ENCODE data around the gene COL9A2. TPM values are rescaled to one million over a fixed set of nuclear protein-coding genes. Genes with fewer than 3 reads are reported as not detected.

COL9A2 gene
- total RNA-seq, 3 donors from 2014 or later, result 3.4 to 11.2 (median 4.8) TPM

- H3K9me3 ChIP-seq, result no peaks in the 10 kb centered on the region
- ATAC-seq, result no peak
- peak overlapping the region; percentile 73 for H3K4me3 ChIP-seq
- H3K4me1 ChIP-seq (ENCODE audit: low read depth), result peaks cover 8% of the 10 kb centered on the region
- TF ChIP-seq CTCF (IDR thresholded peaks at IDR 0.05), result no peak
- intact Hi-C loops (cut with DNase I, micrococcal nuclease), result loop anchor here in 1 of 2 donors (10.0 kb wide), 1 partner anchor 92 kb away; the partner anchor contains the start of gene RLF
- no peaks in the 10 kb centered on the region for H3K36me3 ChIP-seq (ENCODE audit: low read depth)
- DNase-seq, result no peak
These were observed 60.5 kb downstream of the COL9A2 start for GRCh38 chr1:40256401-40257084.

GRCh38 chr1:40255231-40255630, 61.9 kb downstream of the COL9A2 start:
- Histone ChIP-seq H3K4me1 (ENCODE audit: low read depth) (peaks cover 8% of the 10 kb centered on the region), H3K36me3 (ENCODE audit: low read depth) (no peaks in the 10 kb centered on the region), H3K9me3 (no peaks in the 10 kb centered on the region), H3K4me3 (no peak overlapping the region)
- no peak for TF ChIP-seq CTCF (IDR thresholded peaks at IDR 0.05)
- ATAC-seq (no peak), DNase-seq (no peak)
- intact Hi-C loops (cut with DNase I, micrococcal nuclease), result loop anchor here in 1 of 2 donors (10.0 kb wide), 1 partner anchor 90 kb away; the partner anchor contains the start of gene RLF

GRCh38 chr1:40252601-40253000, 64.5 kb downstream of the COL9A2 start:
- ATAC-seq (no peak), DNase-seq (no peak)
- Histone ChIP-seq H3K4me1 (ENCODE audit: low read depth) (peaks cover 3% of the 10 kb centered on the region), H3K4me3 (no peak overlapping the region), H3K36me3 (ENCODE audit: low read depth) (no peaks in the 10 kb centered on the region), H3K9me3 (no peaks in the 10 kb centered on the region)
- intact Hi-C loops (cut with DNase I, micrococcal nuclease), result loop anchor here in 1 of 2 donors (10.0 kb wide), 1 partner anchor 88 kb away; the partner anchor contains the start of gene RLF
- no peak for TF ChIP-seq CTCF (IDR thresholded peaks at IDR 0.05)

- Histone ChIP-seq H3K4me3 (no peak overlapping the region), H3K36me3 (ENCODE audit: low read depth) (no peaks in the 10 kb centered on the region), H3K9me3 (no peaks in the 10 kb centered on the region), H3K4me1 (ENCODE audit: low read depth) (no peaks in the 10 kb centered on the region)
- no peak for ATAC-seq
- no peak for TF ChIP-seq CTCF (IDR thresholded peaks at IDR 0.05)
- intact Hi-C loops (cut with DNase I, micrococcal nuclease), result loop anchor here in 1 of 2 donors (10.0 kb wide), 1 partner anchor 87 kb away; the partner anchor contains the start of gene RLF
- no peak for DNase-seq
These were observed 65.6 kb downstream of the COL9A2 start for GRCh38 chr1:40251456-40251855.

Other genes starting within 250 kb of the COL9A2 start
- gene PPT1, start 220.0 kb downstream of the COL9A2 start, total RNA-seq, result 10 to 100 TPM; 16.7 to 63.1 (median 39.1) TPM
- 10 to 100 TPM; 11.0 to 21.8 (median 12.2) TPM for gene RLF, start 155.9 kb downstream of the COL9A2 start, total RNA-seq
- not detected for gene TMCO2, start 69.3 kb downstream of the COL9A2 start, total RNA-seq
- 10 to 100 TPM; 46.0 to 51.9 (median 47.0) TPM for gene ZMPSTE24, start 59.0 kb downstream of the COL9A2 start, total RNA-seq
- gene SMAP2, start 56.4 kb upstream of the COL9A2 start, total RNA-seq, result 10 to 100 TPM; 22.0 to 35.6 (median 24.7) TPM
- 1 to 10 TPM; 1.4 to 2.1 (median 2.1) TPM for gene ZFP69B, start 133.2 kb upstream of the COL9A2 start, total RNA-seq
- gene ZFP69, start 160.0 kb upstream of the COL9A2 start, total RNA-seq, result 1 to 10 TPM; 2.7 to 4.6 (median 2.8) TPM
- gene EXO5, start 191.5 kb upstream of the COL9A2 start, total RNA-seq, result 1 to 10 TPM; 4.9 to 8.8 (median 8.2) TPM
- 1 to 10 TPM; 5.1 to 6.7 (median 6.1) TPM for gene ZNF684, start 214.4 kb upstream of the COL9A2 start, total RNA-seq